DND-41 (cell line): ENCODE results near the gene AGMO.

Source experiments
- ATAC-seq: fragments of 200-7000 bp; cut with Tn5 transposase; 3 replicates; pipeline ENCODE4 v1.9.1; 2021; ENCODE audit warnings: low read depth; ENCODE audit not compliant: insufficient read depth
- DNase-seq: peaks from one replicate; pipeline ENCODE4 v3.0.0-alpha.2; 2020
- H2AFZ ChIP-seq: 2 replicates; pipeline ENCODE4 v1.6.0; 2012; ENCODE audit warnings: low read depth, low read length
- H3K27ac ChIP-seq: 2 replicates; pipeline ENCODE4 v1.5.1; 2012; ENCODE audit warnings: low read length, inconsistent platforms
- H3K27me3 ChIP-seq: fragments of 200-600 bp; sonication (generic); 2 replicates; pipeline ENCODE4 v1.6.0; 2012; ENCODE audit warnings: low read length, mild to moderate bottlenecking, inconsistent platforms; ENCODE audit not compliant: insufficient read depth, poor library complexity
- H3K36me3 ChIP-seq: 2 replicates; pipeline ENCODE4 v1.5.1; 2012; ENCODE audit warnings: low read length, inconsistent platforms; ENCODE audit not compliant: insufficient read depth
- H3K4me1 ChIP-seq: 2 replicates; pipeline ENCODE4 v1.5.1; 2012; ENCODE audit warnings: mild to moderate bottlenecking, low read length; ENCODE audit not compliant: insufficient read depth
- H3K4me2 ChIP-seq: 2 replicates; pipeline ENCODE4 v1.6.0; 2012; ENCODE audit warnings: mild to moderate bottlenecking, moderate library complexity, low read length, inconsistent platforms; ENCODE audit not compliant: insufficient read depth
- H3K4me3 ChIP-seq, 2 experiments: fragments of 200-600 bp in 1 of 2; shearing (Covaris generic) in 1 of 2; 2 replicates each; pipeline ENCODE4 v1.5.1; 2012 to 2016; ENCODE audit warnings: inconsistent platforms in 2 of 2, low read length in 2 of 2, mild to moderate bottlenecking in 2 of 2, low read depth in 1 of 2, moderate library complexity in 1 of 2
- H3K79me2 ChIP-seq: 2 replicates; pipeline ENCODE4 v1.6.0; 2012; ENCODE audit warnings: low read length, inconsistent platforms; ENCODE audit not compliant: insufficient read depth
- H3K9ac ChIP-seq: 2 replicates; pipeline ENCODE4 v1.6.0; 2012; ENCODE audit warnings: low read depth, mild to moderate bottlenecking, inconsistent platforms, low read length, moderate library complexity
- H3K9me3 ChIP-seq: 2 replicates; pipeline ENCODE4 v1.5.1; 2012; ENCODE audit warnings: low read length, moderate library complexity, mild to moderate bottlenecking, inconsistent platforms; ENCODE audit not compliant: insufficient read depth, severe bottlenecking
- H4K20me1 ChIP-seq: 2 replicates; pipeline ENCODE4 v1.6.0; 2012; ENCODE audit warnings: low read length; ENCODE audit not compliant: insufficient read depth
- EZH2 ChIP-seq: IDR thresholded peaks from 3 replicates; pipeline ENCODE4 v1.6.1; 2012; ENCODE audit warnings: borderline replicate concordance, low read depth, mild to moderate bottlenecking, moderate library complexity, low read length, inconsistent platforms; ENCODE audit not compliant: severe bottlenecking
- TF ChIP-seq, protein P1 (sequence below): IDR thresholded peaks from 2 replicates; pipeline ENCODE4 v1.5.1; 2012; ENCODE audit warnings: borderline replicate concordance, low read length, moderate library complexity, mild to moderate bottlenecking; ENCODE audit not compliant: poor library complexity, severe bottlenecking; ENCODE audit errors: extremely low read depth

AGMO gene

DNA sequence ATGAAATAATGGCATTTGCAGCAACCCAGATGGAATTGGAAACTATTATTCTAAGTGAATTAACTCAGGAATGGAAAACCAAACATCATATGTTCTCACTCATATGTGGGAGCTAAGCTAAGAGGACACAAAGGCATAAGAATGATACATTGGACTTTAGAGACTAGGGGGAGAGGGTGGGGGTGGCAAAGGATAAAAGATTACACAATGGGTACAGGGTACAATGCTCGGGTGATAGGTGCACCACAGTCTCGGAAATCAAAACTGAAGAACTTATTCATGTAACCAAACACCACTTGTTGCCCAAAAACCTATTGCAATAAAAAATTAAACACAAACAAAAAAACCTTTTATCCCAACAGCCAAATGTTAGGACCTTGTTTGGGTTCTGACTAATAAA lies 17.8 kb downstream of the AGMO start:
- TF ChIP-seq, protein P1, sequence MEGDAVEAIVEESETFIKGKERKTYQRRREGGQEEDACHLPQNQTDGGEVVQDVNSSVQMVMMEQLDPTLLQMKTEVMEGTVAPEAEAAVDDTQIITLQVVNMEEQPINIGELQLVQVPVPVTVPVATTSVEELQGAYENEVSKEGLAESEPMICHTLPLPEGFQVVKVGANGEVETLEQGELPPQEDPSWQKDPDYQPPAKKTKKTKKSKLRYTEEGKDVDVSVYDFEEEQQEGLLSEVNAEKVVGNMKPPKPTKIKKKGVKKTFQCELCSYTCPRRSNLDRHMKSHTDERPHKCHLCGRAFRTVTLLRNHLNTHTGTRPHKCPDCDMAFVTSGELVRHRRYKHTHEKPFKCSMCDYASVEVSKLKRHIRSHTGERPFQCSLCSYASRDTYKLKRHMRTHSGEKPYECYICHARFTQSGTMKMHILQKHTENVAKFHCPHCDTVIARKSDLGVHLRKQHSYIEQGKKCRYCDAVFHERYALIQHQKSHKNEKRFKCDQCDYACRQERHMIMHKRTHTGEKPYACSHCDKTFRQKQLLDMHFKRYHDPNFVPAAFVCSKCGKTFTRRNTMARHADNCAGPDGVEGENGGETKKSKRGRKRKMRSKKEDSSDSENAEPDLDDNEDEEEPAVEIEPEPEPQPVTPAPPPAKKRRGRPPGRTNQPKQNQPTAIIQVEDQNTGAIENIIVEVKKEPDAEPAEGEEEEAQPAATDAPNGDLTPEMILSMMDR: no peak
- no peak for TF ChIP-seq EZH2
- no peak for ATAC-seq

DNA sequence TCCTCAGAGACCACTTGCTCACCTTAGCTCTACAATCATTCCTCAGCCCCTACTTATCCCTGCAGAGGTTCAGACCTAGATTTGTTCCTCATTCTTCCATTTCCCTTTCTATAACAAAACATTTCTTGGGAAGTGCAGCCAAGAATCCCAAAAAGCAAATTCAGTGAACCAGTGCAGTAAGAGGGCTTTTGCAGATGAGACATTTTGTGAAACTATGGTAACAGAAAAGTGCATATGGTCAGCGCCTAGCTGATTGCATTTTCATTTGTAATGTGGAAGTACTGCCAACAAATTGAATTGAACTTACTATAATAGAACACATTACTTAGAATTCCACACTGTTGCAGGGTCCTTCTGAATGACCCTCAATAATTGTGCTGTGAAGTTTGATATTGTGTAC lies 18.6 kb downstream of the AGMO start:
- no peaks in the 10 kb centered on the region for H3K79me2 ChIP-seq
- H4K20me1 ChIP-seq: no peaks in the 10 kb centered on the region
- H3K9me3 ChIP-seq: no peaks in the 10 kb centered on the region
- H3K9ac ChIP-seq: no peak overlapping the region
- no peak for ATAC-seq
- no peak overlapping the region for H3K27ac ChIP-seq
- H3K4me1 ChIP-seq: no peaks in the 10 kb centered on the region
- no peaks in the 10 kb centered on the region for H3K36me3 ChIP-seq
- TF ChIP-seq, protein P1: no peak
- H3K4me2 ChIP-seq: no peak overlapping the region
- no peak overlapping the region for H3K4me3 ChIP-seq
- no peaks in the 10 kb centered on the region for H3K27me3 ChIP-seq
- no peak overlapping the region for H2AFZ ChIP-seq
- DNase-seq: no peak

More for the DNA sequence above, 17.8 kb downstream of the AGMO start:
- Histone ChIP-seq H3K27me3 (no peaks in the 10 kb centered on the region), H3K27ac (no peak overlapping the region), H3K36me3 (no peaks in the 10 kb centered on the region), H3K79me2 (no peaks in the 10 kb centered on the region), H3K4me2 (no peak overlapping the region), H3K4me3 (no peak overlapping the region), H3K9me3 (no peaks in the 10 kb centered on the region), H3K9ac (no peak overlapping the region), H2AFZ (no peak overlapping the region), H3K4me1 (no peaks in the 10 kb centered on the region), H4K20me1 (no peaks in the 10 kb centered on the region)
- DNase-seq: no peak

DNA sequence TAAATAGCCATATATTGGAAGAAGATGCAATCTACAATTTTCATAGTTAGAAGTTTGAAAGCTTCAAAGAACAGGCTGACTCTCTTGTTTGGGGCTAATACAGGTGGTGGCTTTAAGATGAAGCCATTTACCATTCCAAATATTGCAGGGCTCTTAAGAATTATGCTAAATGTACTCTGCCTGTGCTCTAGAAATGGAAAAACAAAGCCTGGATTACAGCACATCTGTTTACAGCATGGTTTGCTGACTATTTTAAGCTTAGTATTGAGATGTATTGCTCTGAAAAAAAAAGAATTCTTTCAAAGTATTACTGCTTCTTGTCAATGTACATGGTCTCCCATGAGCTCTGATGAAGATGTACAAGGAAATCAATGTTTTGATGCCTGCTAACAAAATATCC lies 34.2 kb downstream of the AGMO start:
- no peaks in the 10 kb centered on the region for H4K20me1 ChIP-seq
- H3K9me3 ChIP-seq: no peaks in the 10 kb centered on the region
- no peaks in the 10 kb centered on the region for H3K79me2 ChIP-seq
- no peaks in the 10 kb centered on the region for H3K36me3 ChIP-seq
- no peak for DNase-seq
- H3K4me3 ChIP-seq: no peak overlapping the region
- no peaks in the 10 kb centered on the region for H3K4me1 ChIP-seq
- H3K9ac ChIP-seq: no peak overlapping the region
- no peak overlapping the region for H3K27ac ChIP-seq
- H2AFZ ChIP-seq: no peak overlapping the region
- TF ChIP-seq EZH2: no peak
- TF ChIP-seq, protein P1: no peak
- no peak overlapping the region for H3K4me2 ChIP-seq
- ATAC-seq: no peak
- H3K27me3 ChIP-seq: no peaks in the 10 kb centered on the region

DNA sequence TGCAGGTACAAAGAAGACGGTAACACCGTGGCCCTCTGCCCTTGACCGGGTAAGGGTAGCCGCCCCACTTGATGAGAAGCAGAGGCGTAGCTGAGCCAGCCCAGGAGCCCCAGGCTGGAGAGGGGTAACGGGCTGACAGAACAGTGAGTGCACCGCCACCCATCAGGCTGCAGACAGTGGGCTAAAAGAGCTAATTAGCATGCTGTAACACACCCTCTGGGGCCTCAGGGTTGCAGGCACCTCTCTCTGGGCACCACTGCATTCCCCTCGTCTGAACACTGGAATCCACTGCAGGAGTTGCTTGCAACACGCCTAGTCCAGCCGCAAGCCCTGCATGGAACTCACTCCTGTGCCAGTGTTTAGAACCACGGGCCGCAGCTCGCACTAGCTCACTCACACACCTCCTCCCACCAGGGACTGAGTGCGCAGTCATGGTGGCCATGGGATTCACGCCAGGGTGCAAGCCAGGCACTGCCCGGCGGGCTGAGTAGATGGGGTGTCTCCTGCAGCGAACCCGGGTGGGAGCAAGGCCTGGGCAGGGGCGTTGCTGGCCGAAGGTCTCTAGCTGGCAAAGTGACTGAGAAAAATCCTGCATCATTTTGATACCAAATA lies 36.1 kb downstream of the AGMO start:
- H3K36me3 ChIP-seq: no peaks in the 10 kb centered on the region
- no peak for ATAC-seq
- H3K9me3 ChIP-seq: no peaks in the 10 kb centered on the region
- no peaks in the 10 kb centered on the region for H3K79me2 ChIP-seq
- no peaks in the 10 kb centered on the region for H3K4me1 ChIP-seq
- no peaks in the 10 kb centered on the region for H4K20me1 ChIP-seq
- TF ChIP-seq, protein P1: no peak
- no peak for TF ChIP-seq EZH2
- H3K27me3 ChIP-seq: no peaks in the 10 kb centered on the region
- DNase-seq: no peak
- H3K9ac ChIP-seq: no peak overlapping the region
- H3K27ac ChIP-seq: no peak overlapping the region
- H3K4me3 ChIP-seq: no peak overlapping the region
- H3K4me2 ChIP-seq: no peak overlapping the region
- no peak overlapping the region for H2AFZ ChIP-seq
